Thymus (tissue), 11 donors: ENCODE results near the gene PRKCB. TPM values are rescaled to one million over a fixed set of nuclear protein-coding genes. Genes with fewer than 3 reads are reported as not detected.
"Not testable (repeated sequence)": the region's sequence is repeated elsewhere in the genome, so short reads cannot be mapped to it uniquely, and the experiment has no call there.

ENCODE experiments used
- DNase-seq, 9 donors: peaks; one replicate each; pipeline ENCODE4 v3.0.0-alpha.2; 2013; ENCODE audit warnings: low spot score in 9 of 9, low read depth in 6 of 9, missing footprints in 1 of 9
- H3K27ac ChIP-seq, 2 donors: one replicate each; pipeline ENCODE4 v1.5.1; 2013; ENCODE audit warnings: control low read depth in 1 of 2, low read depth in 1 of 2, low read length in 1 of 2, mild to moderate bottlenecking in 1 of 2, moderate library complexity in 1 of 2
- H3K27me3 ChIP-seq, 2 donors: one replicate each; pipeline ENCODE4 v1.5.1; 2013; ENCODE audit warnings: low read length in 1 of 2; ENCODE audit not compliant: control insufficient read depth in 2 of 2, insufficient read depth in 1 of 2
- H3K36me3 ChIP-seq, 2 donors: one replicate each; pipeline ENCODE4 v1.5.1; 2013; ENCODE audit warnings: low read length in 1 of 2, mild to moderate bottlenecking in 1 of 2, moderate library complexity in 1 of 2; ENCODE audit not compliant: control insufficient read depth in 2 of 2, insufficient read depth in 2 of 2
- H3K4me1 ChIP-seq, 2 donors: one replicate each; pipeline ENCODE4 v1.5.1; 2013; ENCODE audit warnings: low read length in 2 of 2; ENCODE audit not compliant: control insufficient read depth in 2 of 2, insufficient read depth in 2 of 2
- H3K4me3 ChIP-seq, 2 donors: one replicate each; pipeline ENCODE4 v1.5.1; 2013; ENCODE audit warnings: low read length in 2 of 2, control low read depth in 1 of 2, mild to moderate bottlenecking in 1 of 2
- H3K9me3 ChIP-seq, 2 donors: one replicate each; pipeline ENCODE4 v1.5.1; 2013; ENCODE audit warnings: low read length in 1 of 2, mild to moderate bottlenecking in 1 of 2; ENCODE audit not compliant: control insufficient read depth in 2 of 2, insufficient read depth in 1 of 2
- WGBS: extraction: QIAGEN DNeasy Blood & Tissue Kit; methylation state at CpG from one replicate; pipeline ENCODE4 v1.1.7; 2013; 5-methylcytosine and 5-hydroxymethylcytosine counted together
- polyA plus RNA-seq: library from polyadenylated mRNA; stranded (reverse); fragments of 200-250 nt; gene quantifications from one replicate; pipeline ENCODE4 v1.2.3, GENCODE V29; 2013
- total RNA-seq: library from RNA; stranded (reverse); fragments of 120-200 nt; gene quantifications from one replicate; pipeline ENCODE4 v1.2.4, GENCODE V29; 2013
- donor health status: healthy.

Gene PRKCB
- total and polyA plus RNA-seq, 2 donors = 21.9 to 57.4 TPM

DNA sequence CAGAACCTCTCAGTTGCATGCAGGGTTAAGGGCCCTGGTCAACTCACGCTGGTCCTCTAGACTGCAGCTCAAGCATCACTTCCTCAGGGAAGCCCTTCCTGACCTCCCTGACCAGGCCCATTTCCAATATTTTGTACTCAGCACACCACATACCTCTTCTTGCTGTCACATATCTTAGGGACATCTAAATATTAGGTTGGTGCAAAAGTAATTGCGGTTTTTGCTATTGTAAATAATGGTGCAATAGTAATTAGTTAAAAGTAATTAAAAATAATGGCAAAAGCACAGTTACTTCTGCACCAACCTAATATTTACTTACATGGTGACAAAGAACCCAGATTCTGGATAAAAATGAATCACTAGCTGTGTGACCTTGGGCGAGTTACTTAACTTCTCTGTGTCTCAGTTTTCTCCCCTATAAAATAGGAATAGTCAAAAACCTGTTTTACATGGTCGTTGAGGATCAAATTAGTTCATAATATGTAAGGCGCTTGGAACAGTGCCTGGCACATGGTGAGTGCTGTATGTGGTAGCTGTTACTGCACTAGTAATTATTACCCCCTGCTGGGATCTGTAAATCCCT lies 177.4 kb downstream of the PRKCB start:
- Histone ChIP-seq H3K27me3 (no peaks in the 10 kb centered on the region), H3K4me1 (peaks cover 19 to 38% of the 10 kb centered on the region in 2 donors), H3K27ac (peak overlapping the region in 1 of 2 donors; percentile 90), H3K4me3 (no peak overlapping the region), H3K36me3 (peaks cover 0 to 2% of the 10 kb centered on the region in 2 donors), H3K9me3 (no peaks in the 10 kb centered on the region)
- DNase-seq = no peak
- WGBS = 91% methylated on average over 5 of the region's 5 CpGs

DNA sequence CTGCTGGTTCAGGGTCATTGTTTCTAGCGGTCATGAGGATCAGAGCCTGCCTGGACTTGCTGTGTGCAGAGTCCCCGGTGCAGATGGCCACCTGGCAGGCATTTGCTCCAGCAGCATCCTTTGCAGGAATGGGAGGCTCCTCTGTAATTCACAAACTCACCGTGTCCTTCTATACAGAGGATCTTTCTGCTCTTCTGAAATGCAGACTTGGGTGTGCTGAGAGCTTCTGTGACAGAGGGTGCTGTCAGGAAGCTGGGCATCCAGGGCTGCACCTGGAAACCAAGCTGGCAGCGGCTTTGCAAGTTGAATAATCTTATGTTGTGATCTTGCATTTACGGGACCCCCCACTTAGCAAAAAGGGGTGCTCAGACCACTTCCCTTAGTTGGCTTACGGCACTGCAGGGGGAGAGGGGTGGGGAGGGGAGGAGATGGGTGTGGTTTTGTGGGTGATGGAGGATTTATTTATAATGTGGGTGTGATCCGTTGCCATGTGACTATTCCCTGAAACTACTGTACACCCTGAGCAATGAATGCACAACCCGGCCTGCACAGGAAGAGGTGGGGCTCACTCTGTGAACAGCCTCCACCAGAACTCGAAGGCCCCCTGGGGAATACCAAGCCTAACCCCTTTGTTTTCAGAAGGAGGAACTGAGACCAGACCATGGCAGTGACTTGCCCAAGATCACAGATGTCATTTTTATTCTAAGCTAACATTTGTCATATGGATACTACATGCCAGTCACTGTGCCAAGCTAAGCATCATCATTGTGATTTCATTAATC lies 178.3 kb downstream of the PRKCB start:
- Histone ChIP-seq H3K9me3 (no peaks in the 10 kb centered on the region), H3K4me3 (no peak overlapping the region), H3K27ac (peak overlapping the region; percentile 48 to 90), H3K4me1 (peaks cover 19 to 38% of the 10 kb centered on the region in 2 donors), H3K36me3 (peaks cover 2 to 3% of the 10 kb centered on the region in 2 donors), H3K27me3 (no peaks in the 10 kb centered on the region)
- peak; percentile 46 to 89 (median 70) for DNase-seq
- 15% methylated on average over 9 of the region's 9 CpGs for WGBS

DNA sequence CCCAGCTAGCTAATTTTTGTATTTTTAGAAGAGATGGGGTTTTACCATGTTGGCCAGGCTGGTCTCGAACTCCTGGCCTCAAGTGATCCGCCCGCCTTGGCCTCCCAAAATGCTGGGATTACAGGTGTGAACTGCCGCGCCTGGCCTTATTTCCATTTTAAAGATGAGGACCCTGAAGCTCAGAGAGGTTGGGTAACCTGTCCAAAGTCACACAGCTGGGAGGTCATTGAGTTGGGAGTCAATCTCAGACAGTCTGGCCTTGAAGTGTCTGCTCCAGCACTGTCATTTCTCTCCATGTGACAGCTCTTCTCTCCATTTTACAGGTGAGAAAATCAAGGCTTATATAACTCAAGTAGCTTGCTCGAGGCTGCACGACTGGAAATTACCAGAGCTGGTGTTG lies 179.2 kb downstream of the PRKCB start:
- H3K9me3 ChIP-seq, H3K36me3 ChIP-seq, DNase-seq, H3K27me3 ChIP-seq, H3K4me3 ChIP-seq: not testable (repeated sequence)
- Histone ChIP-seq H3K27ac (peak overlapping the region; percentile 52 to 90), H3K4me1 (peaks cover 19 to 37% of the 10 kb centered on the region in 2 donors)
- 95% methylated on average over 7 of the region's 7 CpGs for WGBS

DNA sequence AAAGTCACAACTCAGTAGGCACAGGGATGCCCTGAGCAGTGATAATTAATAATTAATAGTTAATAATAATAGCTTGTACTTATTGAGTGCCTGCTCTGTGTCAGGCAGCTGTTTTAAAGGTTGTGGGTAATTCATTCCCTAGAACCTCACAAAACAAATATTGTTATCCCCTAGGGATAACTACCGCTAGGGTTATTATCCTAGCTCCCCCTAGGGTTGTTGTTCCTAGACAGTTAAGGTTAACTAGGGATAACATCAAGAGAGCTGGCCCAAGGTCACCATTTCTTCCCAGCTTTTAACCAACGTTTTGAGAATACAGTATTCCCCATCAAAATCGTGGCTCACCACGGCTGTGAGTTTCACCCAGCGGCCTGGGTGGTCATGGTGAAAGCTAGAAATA lies 180.1 kb downstream of the PRKCB start:
- Histone ChIP-seq H3K27me3 (no peaks in the 10 kb centered on the region), H3K36me3 (peaks cover 2 to 3% of the 10 kb centered on the region in 2 donors), H3K9me3 (no peaks in the 10 kb centered on the region), H3K27ac (no peak overlapping the region), H3K4me3 (no peak overlapping the region), H3K4me1 (peaks cover 19 to 28% of the 10 kb centered on the region in 2 donors)
- 94% methylated on average over 5 of the region's 5 CpGs for WGBS
- DNase-seq = no peak

DNA sequence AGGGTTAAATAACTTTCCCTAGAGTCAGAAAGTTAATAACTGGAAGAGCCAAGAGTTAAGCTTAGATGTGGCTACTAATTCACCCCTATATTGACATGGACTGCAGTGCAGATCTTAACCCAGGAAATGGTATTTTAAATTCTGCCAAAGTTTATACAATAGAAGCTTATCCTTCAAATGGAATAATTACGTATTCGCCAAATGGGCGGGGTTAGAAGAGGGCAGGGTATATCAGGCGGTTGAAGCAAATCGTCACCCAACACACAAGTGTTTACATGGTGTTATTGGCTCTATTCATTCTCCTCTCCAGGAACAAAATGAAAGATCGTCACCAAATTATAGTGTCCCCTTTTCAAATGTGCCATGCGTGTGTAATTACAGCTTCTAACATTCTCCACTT lies 182.7 kb downstream of the PRKCB start:
- 96% methylated on average over 7 of the region's 7 CpGs for WGBS
- H3K27ac ChIP-seq = no peak overlapping the region
- H3K9me3 ChIP-seq = no peaks in the 10 kb centered on the region
- no peaks in the 10 kb centered on the region for H3K27me3 ChIP-seq
- no peak for DNase-seq
- peaks cover 0 to 3% of the 10 kb centered on the region in 2 donors for H3K36me3 ChIP-seq
- no peak overlapping the region for H3K4me3 ChIP-seq
- H3K4me1 ChIP-seq = peaks cover 17 to 20% of the 10 kb centered on the region in 2 donors

DNA sequence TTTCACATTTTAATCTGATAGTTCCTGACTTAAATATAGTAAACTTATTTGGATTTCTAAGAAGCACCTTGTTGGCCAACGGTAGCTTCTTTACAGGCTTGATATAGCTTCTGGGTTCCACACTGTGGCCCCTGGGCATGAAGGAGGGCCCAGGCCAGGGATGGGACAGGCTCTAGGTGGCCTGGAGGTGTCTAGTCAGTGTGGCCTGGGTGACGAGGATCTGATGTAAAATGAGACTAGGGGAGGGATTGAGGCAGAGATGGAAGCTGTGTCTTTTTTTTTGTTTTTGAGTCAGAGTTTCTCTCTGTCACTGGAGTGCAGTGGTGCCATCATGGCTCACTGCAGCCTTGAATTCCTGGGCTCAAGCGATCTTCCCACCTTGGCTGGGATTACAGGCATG lies 187.0 kb downstream of the PRKCB start:
- no peaks in the 10 kb centered on the region for H3K9me3 ChIP-seq
- peaks cover 0 to 3% of the 10 kb centered on the region in 2 donors for H3K36me3 ChIP-seq
- no peak overlapping the region for H3K27ac ChIP-seq
- H3K4me3 ChIP-seq = no peak overlapping the region
- DNase-seq = no peak
- H3K27me3 ChIP-seq = no peaks in the 10 kb centered on the region
- 96% methylated on average over 3 of the region's 3 CpGs for WGBS
- H3K4me1 ChIP-seq = no peaks in the 10 kb centered on the region

DNA sequence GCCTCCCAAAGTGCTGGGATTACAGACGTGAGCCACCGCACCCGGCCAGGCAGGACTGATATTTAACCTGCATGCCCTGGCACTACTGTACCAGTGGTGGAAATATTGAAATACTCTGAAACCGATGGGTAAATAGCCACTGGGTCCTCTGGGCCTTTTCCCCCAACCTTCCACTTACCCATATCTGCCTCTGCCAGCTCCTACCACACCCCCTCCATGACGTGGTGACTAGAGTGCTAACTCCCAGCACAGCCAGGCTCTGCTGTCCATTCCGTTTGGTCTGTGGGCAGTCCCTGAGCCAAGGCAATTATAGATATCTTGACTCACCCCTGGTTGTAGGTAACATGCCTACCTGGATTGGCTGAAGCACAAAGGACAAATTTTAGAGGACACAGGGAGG lies 187.8 kb downstream of the PRKCB start:
- 96% methylated on average over 6 of the region's 6 CpGs for WGBS
- Histone ChIP-seq H3K4me3 (no peak overlapping the region), H3K9me3 (no peaks in the 10 kb centered on the region), H3K27me3 (no peaks in the 10 kb centered on the region), H3K4me1 (no peaks in the 10 kb centered on the region), H3K36me3 (no peaks in the 10 kb centered on the region), H3K27ac (no peak overlapping the region)
- no peak for DNase-seq

DNA sequence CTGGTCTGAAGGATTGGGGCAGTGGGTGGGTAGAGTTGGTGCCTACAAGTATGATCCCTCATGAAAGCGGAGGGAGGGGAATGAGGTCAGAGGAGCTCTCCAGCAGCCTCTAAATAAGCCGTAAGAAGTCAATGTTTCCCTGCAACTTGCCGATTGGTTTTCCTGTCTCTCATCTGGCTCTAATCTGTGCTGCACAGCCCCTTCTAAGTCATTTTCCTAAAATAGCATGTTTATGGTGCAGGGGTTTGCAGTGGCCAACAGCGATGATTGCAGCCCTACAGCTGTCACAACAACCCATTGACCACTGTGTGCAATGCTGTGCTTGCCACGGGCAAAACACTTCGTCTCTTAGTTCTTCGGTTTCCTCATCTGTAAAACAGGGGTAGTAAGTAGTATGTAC lies 189.2 kb downstream of the PRKCB start:
- Histone ChIP-seq H3K4me3 (no peak overlapping the region), H3K27me3 (no peaks in the 10 kb centered on the region), H3K4me1 (no peaks in the 10 kb centered on the region), H3K36me3 (no peaks in the 10 kb centered on the region), H3K9me3 (no peaks in the 10 kb centered on the region), H3K27ac (no peak overlapping the region)
- whole genome bisulfite sequencing = 96% methylated on average over 7 of the region's 7 CpGs
- no peak for DNase-seq

DNA sequence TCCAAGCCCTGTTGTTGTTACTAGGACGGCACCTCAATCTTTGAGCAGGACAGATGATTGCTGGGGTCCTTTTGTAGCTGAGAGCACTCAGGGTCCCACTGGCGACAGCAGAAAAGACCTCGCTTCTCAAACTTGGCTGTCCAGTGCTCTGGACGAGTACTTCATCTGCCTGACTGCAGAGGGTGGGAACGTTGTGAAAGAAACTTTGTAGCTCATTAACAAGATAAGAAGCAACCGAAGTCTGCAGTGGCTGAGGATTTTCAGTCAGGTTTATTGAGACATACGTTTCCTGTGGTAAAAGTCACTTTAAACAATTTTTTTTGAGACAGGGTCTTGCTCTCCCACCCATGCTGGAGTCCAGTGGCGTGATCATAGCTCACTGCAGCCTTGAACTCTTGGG lies 191.7 kb downstream of the PRKCB start:
- Histone ChIP-seq H3K27me3 (no peaks in the 10 kb centered on the region), H3K9me3 (no peaks in the 10 kb centered on the region), H3K4me1 (no peaks in the 10 kb centered on the region), H3K27ac (no peak overlapping the region), H3K36me3 (peaks cover 5 to 14% of the 10 kb centered on the region in 2 donors), H3K4me3 (no peak overlapping the region)
- DNase-seq = no peak
- WGBS = 86% methylated on average over 8 of the region's 8 CpGs
